Suppressor macrophage (primary cell): ENCODE results near the gene PHRF1.

ENCODE experiments used
- DNase-seq, 4 experiments: peaks; one replicate each; pipeline ENCODE4 v3.0.0-alpha.2; 2020 to 2022

Gene PHRF1

DNA sequence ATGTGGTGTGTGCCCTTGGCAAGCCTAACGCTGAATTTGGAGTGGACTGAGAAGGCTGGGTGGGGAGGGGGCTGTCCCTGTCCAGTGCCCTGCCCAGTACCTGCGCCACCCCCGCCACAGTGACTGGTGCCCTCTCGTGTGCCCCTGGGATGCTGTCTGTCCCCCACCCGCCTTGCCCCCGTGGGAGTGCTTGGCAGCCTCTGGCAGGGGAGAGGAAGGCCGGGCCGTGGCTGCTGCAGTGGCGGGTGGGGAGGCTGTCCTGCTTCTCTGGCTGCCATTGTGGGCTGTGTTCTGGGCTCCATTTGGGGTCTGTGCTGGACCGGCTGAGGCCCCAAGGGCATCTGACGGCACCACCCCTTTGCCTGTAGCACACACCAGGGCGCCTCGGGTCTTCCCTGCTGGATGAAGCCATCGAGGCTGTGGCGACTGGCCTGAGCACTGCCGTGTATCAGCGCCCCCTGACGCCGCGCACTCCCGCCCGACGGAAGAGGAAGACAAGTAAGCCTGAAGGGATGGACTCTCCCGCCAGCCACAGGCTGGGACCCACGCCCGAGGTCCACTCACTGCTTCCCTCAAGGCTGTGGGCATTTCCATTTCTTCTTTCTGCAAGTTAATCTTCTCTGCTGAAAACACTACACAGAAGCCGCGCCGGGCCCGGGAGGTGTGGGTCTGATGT, 21.9 kb downstream of the PHRF1 start:
- no peak for DNase-seq

DNA sequence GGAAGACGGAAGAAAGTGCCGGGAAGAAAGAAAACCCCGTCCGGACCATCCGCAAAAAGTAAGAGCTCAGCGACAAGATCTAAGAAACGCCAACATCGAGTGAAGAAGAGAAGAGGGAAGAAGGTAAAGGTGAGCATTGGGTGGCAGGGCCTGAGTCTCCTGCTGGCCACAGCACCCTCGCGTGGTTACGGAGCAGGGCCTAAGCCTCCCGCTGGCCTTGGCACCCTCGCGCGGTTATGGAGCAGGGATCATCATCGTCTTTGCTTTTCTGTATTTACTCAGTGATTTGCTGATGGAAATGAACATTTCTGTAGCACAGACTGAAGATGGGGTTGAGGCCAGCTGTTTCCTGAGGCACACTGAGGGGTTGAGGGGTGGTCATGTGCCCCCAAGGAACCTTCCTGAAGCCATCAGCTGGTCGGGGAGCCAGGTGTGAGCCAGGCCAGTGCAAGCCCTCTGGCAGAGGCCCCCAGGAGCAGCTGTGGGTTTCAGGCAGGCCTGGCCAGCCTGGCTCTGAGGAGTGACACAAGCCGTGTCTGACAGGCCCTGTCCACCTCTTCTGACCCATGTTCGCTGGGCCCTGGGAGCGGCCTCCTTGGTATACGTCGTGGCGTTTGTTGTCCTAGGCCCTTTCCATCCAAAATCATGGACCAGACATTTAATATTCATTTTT, 25.4 kb downstream of the PHRF1 start:
- no peak for DNase-seq

DNA sequence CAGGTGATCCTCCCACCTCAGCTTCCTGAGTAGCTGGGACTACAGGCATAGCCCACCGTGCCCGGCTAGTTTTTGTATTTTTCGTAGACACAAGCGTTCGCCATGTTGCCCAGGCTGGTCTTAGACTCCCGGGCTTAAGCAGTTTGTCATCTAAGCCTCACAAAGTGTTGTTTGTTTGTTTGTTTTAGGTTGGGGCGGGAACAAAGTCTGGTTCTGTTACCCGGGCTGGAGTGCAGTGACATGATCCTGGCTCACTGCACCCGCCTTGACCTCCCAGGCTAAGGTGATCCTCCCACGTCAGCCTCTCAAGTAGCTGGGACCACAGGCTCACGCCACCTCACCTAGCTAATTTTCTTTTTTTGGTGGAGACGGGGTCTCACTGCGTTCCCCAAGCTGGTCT, 26.9 kb downstream of the PHRF1 start:
- DNase-seq, result no peak

DNA sequence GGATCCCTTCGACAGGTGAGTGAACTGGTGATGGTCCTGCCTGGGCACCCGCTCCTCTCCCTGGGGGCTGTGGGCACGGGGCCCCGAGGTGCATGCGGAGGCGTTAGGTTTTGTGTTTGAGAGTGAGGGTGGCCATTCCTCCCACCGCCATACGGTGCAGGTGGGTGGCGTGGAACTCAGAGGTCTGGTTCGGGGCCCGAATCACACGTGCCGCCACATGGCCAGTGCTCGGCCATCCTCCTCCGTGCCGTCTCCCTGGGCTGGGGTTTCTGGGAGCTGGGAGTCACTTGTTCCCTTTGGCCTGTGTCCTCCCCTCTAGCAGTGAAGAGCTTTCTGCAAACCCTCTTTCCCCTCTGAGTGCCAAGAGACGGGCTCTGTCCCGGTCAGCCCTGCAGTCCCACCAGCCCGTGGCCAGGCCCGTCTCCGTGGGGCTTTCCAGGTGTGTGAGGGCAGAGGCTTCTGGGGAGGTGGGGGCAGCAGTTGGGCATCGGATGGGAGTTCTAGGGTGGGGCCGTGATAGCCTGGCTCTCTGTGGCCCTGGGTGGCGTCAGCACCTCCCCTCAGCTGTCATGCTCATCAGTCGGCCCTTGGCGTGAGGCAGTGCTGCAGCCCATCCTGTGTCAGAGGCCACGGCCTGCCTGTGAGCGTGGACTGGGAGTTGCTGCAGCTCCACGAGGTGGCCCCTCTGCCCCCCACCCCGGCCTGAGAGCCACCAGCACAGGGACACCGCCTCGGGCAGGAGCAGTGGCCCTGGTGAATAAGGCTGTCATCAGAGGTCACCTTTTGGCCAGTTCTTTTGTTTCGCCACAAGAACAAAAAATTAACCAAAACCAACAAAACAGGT, 29.2 kb downstream of the PHRF1 start:
- no peak for DNase-seq

DNA sequence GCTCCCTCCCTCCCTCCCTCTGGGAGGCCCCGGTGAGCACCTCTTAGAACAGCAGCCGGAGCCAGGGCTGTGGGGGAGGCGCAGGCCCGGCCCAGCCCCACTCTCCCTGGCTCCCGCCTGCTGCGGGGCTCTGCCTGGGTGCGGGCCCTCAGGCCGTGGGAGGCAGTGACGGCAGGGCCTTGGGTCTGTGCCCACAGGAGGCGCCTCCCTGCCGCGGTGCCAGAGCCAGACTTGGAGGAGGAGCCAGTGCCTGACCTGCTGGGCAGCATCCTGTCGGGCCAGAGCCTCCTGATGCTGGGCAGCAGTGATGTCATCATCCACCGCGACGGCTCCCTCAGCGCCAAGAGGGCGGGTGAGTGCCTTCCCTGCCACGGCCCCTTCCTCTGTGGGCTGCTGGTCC, 30.0 kb downstream of the PHRF1 start:
- no peak for DNase-seq

DNA sequence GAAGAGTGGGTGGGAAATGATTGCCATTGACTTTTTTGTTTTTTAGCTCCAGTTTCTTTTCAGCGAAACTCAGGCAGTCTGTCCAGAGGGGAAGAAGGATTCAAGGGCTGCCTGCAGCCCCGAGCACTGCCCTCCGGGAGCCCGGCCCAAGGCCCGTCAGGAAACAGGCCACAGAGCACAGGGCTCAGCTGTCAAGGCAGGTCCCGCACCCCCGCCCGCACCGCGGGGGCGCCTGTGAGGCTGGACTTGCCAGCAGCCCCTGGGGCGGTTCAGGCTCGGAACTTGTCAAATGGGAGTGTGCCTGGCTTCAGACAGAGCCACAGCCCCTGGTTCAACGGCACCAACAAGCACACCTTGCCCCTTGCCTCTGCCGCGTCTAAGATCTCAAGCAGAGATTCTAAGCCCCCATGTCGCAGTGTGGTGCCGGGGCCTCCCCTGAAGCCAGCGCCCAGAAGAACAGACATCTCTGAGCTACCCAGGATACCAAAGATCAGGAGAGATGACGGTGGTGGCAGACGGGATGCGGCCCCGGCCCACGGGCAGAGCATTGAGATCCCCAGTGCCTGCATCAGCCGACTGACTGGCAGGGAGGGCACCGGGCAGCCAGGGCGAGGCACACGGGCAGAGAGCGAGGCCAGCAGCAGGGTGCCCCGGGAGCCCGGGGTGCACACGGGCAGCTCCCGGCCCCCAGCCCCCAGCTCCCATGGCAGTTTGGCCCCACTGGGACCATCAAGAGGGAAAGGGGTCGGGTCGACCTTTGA, 30.9 kb downstream of the PHRF1 start:
- no peak for DNase-seq

DNA sequence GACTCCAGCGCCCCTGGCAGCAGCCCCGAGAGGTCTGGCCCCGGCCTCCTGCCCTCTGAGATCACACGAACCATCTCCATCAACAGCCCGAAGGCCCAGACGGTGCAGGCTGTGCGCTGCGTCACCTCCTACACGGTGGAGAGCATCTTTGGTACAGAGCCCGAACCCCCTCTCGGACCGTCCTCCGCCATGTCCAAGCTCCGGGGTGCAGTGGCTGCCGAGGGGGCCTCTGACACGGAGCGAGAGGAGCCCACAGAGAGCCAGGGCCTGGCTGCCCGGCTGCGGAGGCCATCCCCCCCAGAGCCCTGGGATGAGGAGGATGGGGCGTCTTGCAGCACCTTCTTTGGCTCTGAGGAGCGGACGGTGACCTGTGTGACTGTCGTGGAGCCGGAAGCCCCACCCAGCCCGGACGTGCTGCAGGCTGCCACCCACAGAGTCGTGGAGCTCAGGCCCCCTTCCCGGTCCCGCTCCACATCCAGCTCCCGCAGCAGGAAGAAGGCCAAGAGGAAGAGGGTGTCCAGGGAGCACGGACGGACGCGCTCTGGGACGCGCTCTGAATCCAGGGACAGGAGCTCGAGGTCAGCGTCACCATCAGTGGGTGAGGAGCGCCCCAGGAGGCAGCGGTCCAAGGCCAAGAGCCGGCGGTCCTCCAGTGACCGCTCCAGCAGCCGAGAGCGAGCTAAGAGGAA, 31.8 kb downstream of the PHRF1 start:
- DNase-seq, result no peak

DNA sequence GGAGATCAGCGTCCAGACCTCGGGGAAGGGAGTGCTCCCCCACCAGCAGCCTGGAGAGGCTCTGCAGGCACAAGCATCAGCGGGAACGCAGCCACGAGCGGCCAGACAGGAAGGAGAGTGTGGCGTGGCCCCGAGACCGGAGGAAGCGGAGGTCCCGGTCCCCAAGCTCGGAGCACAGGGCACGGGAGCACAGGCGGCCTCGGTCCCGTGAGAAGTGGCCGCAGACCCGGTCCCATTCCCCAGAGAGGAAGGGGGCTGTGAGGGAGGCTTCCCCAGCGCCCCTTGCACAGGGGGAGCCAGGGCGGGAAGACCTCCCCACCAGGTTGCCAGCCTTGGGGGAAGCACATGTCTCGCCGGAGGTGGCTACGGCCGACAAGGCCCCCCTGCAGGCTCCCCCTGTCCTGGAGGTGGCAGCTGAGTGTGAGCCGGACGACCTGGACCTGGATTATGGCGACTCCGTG, 32.6 kb downstream of the PHRF1 start:
- no peak for DNase-seq

DNA sequence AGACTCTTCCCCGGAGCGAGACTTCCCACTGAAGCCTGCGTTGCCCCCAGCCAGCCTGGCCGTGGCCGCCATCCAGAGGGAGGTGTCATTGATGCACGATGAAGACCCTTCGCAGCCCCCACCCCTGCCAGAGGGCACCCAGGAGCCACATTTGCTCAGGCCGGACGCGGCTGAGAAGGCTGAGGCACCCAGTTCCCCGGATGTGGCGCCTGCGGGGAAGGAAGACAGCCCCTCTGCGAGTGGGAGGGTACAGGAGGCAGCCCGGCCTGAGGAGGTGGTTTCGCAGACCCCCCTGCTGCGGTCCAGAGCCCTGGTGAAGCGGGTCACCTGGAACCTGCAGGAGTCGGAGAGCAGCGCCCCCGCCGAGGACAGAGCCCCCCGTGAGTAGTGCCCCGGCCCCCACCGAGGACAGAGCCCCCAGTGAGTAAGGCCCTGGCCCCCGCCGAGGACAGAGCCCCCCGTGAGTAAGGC, 33.1 kb downstream of the PHRF1 start:
- DNase-seq, result no peak

DNA sequence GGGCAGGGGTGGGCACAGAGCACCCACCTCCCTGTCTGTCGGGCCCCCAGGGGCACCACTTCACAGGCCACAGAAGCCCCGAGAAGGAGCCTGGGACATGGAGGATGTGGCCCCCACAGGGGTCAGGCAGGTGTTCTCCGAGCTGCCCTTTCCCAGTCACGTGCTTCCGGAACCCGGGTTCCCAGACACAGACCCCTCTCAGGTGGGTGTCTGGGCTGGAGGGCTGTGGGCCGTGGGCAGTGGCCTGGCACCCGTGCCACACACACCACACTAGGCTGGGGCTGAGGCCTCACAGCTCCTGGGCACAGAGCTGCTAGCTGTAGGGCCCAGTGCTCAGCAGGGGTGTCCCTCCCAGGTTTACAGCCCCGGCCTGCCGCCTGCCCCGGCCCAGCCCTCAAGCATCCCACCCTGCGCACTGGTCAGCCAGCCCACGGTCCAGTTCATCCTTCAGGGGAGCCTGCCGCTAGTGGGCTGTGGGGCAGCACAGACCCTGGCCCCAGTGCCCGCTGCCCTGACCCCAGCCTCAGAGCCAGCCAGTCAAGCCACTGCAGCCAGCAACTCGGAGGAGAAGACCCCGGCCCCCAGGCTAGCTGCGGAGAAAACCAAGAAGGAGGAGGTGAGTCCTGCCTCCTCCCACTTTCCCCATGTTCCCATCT, 34.0 kb downstream of the PHRF1 start:
- DNase-seq, result no peak

DNA sequence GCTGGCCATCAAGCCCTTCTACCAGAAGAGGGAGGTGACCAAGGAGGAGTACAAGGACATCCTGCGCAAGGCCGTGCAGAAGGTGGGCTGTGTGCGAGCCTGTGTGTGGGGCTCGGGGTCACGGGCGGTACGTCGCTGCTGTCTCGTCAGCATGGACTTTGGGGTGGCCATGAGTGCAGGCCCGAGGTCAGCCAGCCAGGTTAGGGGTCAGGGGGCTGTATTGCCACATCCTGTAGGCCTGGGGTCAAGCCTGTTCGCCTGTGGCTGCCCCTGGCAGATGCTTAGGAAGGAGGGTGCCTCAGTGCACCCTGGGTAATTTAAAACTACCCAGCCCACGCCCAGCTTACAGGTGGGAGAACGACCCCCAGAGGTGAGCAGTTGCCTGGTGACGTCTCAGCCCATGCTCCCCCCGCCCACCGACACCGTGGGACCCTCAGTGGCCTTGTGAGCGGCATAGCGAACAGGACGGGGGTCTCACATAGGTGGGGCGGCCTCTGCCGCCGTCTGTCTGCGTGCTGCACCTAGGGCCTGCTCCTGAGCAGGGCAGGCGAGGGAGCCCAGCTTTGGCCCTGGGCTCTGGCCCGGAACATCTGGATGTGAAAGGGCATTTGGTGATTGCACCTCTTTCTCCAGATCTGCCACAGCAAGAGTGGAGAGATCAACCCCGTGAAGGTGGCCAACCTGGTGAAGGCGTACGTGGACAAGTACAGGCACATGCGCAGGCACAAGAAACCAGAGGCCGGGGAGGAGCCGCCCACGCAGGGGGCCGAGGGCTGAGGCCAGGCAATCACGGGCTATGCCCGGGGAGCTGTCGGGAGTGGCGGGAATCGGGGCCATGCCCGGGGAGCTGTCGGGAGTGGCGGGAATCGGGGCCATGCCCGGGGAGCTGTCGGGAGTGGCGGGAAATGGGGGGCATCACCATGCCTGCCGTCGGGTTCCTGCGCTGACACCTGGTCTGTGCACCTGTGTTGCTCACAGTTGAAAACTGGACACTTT, 35.0 kb downstream of the PHRF1 start:
- no peak for DNase-seq

DNA sequence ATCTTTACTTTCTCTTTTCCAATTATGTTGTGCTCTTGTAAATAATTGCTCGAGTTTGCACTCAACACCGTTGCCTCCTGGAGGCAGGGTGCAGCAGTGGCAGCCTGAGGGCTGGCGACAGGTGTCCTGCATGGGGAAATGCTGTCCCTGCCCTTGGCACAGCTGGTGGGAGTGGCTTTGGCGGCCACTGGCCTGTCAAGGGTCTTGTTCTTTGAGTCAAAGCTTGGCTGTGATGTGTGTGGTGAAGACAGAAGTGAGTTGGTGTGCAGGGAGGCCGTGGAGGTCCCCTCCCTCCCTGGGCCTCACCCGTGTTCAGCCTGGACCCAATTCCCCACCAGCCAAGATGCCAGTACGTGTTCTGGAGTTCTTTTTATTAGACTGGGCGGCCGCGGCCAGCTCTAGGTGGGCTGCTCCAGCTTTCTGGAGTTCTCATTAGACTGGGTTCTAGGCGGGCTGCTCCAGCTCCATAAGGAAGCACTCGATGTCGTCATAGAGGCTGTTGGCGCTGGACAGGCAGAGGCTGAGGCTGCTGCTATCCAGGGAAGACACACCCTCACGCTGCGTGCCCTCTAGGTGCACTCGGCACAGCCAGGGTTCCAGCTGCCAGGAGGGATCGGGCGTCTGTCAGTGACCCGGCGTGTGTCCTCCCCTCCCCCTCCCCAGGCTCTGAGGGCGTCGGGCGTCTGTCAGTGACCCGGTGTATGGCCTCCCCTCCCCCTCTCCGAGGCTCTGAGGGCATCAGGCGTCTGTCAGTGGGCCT, 36.1 kb downstream of the PHRF1 start:
- peak in 2 of 4 experiments; percentile 17 to 32 for DNase-seq

DNA sequence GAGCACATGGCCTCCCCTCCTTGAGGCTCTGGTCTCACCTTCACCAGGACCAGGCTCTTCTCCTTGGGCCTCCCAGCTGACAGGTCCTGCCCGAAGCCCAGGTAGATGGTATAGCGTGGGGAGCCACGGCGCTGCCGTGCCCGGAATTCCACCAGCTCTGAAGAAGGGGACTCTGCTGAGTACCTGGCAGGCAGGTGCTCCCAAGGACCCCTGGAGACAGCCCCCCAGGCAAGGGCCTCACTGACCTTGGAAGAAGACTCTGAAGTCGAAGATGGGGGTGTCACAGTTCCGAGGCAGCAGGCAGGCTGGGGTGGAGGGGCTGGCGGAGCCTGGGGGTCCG, 36.7 kb downstream of the PHRF1 start:
- DNase-seq, result no peak

DNA sequence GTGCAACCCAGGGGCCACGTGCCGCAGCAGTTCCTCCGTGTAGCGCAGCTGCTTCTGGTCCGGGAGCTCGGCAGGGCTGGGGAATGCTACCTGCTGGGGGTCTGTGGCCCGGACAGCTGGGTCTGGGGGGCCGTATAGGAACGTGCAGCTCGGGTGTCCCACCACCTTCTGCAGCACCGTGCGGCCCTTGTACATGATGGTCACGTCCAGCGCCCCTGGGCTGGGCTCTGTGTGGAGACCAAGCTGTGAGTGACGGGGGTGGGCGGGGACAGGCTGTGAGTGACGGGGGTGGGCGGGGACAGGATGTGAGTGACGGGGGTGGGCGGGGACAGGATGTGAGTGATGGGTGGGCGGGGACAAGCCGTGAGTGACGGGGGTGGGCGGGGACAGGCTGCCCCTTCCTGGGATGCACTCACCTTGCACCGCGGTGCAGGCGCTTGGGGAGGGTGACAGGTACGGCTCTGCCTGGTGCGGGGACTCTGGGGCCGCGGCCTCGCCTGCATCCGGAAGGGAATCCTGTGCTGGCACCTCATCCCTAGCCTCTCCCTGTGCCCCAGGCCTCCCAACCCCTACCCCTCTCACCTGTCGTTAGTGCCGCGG, 37.2 kb downstream of the PHRF1 start:
- peak; percentile 57 to 88 (median 60) for DNase-seq

DNA sequence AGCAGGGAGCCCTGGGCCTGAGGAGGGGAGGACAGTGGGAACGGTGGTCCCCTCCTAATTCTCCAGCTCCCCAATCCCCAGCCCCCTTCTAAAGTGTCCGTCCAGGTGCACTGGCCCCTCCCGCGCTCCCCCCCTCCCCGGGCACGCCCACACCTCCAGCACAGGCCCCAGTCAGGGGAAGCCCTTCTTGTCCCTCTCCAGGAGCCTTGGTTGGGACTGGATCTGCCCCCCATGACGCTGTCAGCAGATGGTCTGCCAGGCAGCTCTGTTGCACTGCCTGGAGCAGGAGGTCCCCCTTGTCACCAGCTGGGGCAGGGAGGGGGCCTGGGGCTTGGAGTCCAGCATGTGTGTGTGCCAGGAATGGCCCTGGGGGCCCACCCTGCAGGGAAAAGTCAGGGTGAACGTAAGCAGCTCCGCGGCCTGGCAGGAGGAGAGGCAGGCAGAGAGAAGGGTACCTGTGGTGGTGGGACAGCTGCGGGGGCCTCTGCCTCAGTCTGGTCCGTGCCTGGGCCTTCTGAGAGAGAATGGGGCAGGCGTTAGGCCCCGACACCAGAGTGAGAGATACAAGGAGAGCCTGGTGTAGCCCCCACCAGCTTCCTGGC, 37.9 kb downstream of the PHRF1 start:
- no peak for DNase-seq

DNA sequence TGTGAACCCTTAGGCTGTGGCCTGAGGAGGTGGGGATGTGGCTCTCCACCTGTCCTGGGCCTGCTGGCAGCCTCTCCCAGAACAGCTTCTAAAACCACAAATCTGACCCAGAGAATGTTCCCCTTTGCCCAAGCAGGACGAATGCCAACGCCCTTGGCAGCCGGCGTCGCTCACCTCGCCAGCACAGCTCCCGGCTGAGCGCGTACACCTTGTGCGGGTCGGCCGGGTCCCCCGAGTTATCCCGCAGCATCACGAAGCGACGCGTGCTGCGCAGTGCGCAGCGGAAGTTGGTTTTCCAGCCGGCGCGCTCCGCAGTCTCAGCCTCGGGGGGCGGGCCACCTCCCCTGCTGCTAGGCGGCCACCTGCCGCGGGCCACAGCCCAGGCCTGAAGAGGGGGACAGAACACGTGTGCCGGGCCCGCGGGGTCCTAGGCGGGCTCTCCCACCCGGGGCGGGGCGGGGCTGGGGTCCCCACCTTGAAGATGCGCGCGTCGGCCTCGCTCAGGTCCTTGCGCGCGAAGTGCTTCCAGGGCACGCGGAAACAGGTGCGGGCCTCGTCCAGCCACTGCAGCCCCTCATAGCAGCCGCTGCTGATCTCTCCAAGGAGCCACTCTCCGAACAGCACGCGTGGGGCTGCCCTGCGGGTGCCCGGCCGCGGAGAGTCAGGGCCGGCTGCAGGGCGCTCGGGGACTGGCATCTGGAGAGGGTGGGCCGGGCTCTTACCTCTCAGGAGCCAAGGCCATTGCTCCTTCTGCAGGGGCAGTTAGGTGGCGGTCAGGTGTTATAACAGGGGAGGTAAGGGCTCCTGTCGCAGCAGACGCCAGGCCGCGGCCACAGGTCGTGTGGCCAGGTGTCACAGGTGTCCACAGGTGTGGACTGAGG, 38.6 kb downstream of the PHRF1 start:
- no peak for DNase-seq

DNA sequence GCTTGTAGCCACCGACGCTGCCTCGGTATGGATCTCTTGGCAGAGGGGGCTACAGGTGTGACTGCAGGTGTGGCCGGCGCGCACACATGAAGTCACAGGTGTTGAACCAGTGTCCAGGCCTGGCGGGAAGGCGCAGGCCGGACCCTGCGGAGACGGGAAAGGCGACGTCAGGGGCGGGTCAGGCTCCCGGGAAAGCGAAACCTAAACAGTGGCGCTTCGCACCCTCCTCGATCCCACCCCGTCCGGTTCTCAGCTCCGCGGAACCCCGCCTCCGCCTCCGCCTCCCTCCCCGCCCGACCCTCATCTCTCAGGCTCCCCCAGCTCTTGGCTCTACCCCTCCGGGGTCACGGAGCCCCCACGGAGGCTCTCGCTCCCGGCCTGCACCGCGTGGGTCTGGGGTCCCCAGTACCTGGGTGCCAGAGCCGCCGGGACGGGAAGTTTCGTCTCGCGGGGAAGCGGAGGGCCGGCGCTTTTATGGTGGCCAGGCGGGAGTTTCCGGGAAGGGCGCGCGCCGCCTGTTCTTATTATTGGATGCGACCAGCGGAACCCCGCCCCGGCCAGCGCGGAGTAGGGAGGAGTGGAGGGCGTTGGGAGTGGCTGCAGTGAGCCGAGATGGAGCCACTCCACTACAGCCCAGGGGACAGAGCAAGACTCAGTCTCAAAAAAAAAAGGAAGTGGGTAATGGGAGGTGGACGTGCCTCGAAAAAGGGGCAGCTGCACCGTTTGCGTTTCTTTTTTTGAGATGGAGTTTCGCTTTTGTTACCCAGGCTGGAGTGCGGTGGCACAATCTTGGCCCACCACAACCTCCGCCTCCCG, 39.4 kb downstream of the PHRF1 start, which contains the start of gene IRF7:
IRF7 (minus strand) TSS at position 447 of the 816 bp plus-strand sequence. CDS start 586 bp downstream, outside the sequence.
- peak; percentile 98 to 99 (median 98) for DNase-seq
